SK-N-SH treated with all-trans-retinoic acid at 6 μM for 48 hours (cell line): Measurements from ENCODE around the gene OSGIN1.

Experiments used
- ATAC-seq: fragments of 200-7000 bp; cut with Tn5 transposase; 3 replicates; pipeline ENCODE4 v1.9.1; 2020; ENCODE audit warnings: mild to moderate bottlenecking, moderate library complexity
- ARNTL ChIP-seq: fragments of 450-650 bp; formaldehyde crosslinking; IDR thresholded peaks from 2 replicates; pipeline ENCODE4 v1.5.0; 2020; ENCODE audit warnings: low read depth, mild to moderate bottlenecking, moderate library complexity, borderline replicate concordance
- BACH2 ChIP-seq: fragments of 250-450 bp; sonication (Bioruptor Pico); IDR thresholded peaks from 2 replicates; pipeline ENCODE4 v1.9.0; 2021; ENCODE audit warnings: mild to moderate bottlenecking, borderline replicate concordance
- CREB5 ChIP-seq: fragments of 250-450 bp; sonication (Bioruptor Pico); IDR thresholded peaks from 2 replicates; pipeline ENCODE4 v1.5.1; 2020; ENCODE audit warnings: low read depth, mild to moderate bottlenecking, moderate library complexity
- CSDC2 ChIP-seq: fragments of 250-450 bp; sonication (Bioruptor Pico); IDR thresholded peaks from 2 replicates; pipeline ENCODE4 v1.5.0; 2020; ENCODE audit warnings: mild to moderate bottlenecking, moderate library complexity
- CSRNP3 ChIP-seq: fragments of 250-450 bp; sonication (Bioruptor Pico); IDR thresholded peaks from 2 replicates; pipeline ENCODE4 v1.5.1; 2021; ENCODE audit warnings: mild to moderate bottlenecking, moderate library complexity
- ESRRG ChIP-seq: fragments of 250-450 bp; sonication (Bioruptor Pico); IDR thresholded peaks from 2 replicates; pipeline ENCODE4 v1.6.1; 2021; ENCODE audit warnings: mild to moderate bottlenecking
- GLIS3 ChIP-seq: fragments of 250-450 bp; sonication (Bioruptor Pico); IDR thresholded peaks from 2 replicates; pipeline ENCODE4 v1.5.0; 2020; ENCODE audit warnings: mild to moderate bottlenecking, moderate library complexity
- ISL1 ChIP-seq: fragments of 250-450 bp; sonication (Bioruptor Pico); IDR thresholded peaks from 2 replicates; pipeline ENCODE4 v2.1.2; 2022; ENCODE audit warnings: mild to moderate bottlenecking, moderate library complexity
- OSR1 ChIP-seq: fragments of 250-450 bp; sonication (Bioruptor Pico); IDR thresholded peaks from 2 replicates; pipeline ENCODE4 v1.8.0; 2022; ENCODE audit warnings: moderate library complexity, mild to moderate bottlenecking, inconsistent platforms
- PATZ1 ChIP-seq: fragments of 250-450 bp; sonication (Bioruptor Pico); IDR thresholded peaks from 2 replicates; pipeline ENCODE4 v1.8.0; 2020; ENCODE audit warnings: mild to moderate bottlenecking, moderate library complexity, borderline replicate concordance
- POU6F1 ChIP-seq: fragments of 250-450 bp; sonication (Bioruptor Pico); IDR thresholded peaks from 2 replicates; pipeline ENCODE4 v1.8.0; 2021; ENCODE audit warnings: low read depth, mild to moderate bottlenecking, moderate library complexity, borderline replicate concordance
- PPARA ChIP-seq: fragments of 250-450 bp; sonication (Bioruptor Pico); IDR thresholded peaks from 2 replicates; pipeline ENCODE4 v1.5.0; 2020; ENCODE audit warnings: mild to moderate bottlenecking, borderline replicate concordance
- RARB ChIP-seq: fragments of 250-450 bp; sonication (Bioruptor Pico); IDR thresholded peaks from 2 replicates; pipeline ENCODE4 v1.8.0; 2021; ENCODE audit warnings: mild to moderate bottlenecking, moderate library complexity
- SNAI2 ChIP-seq: fragments of 250-450 bp; sonication (Bioruptor Pico); IDR thresholded peaks from 2 replicates; pipeline ENCODE4 v1.5.0; 2020; ENCODE audit warnings: mild to moderate bottlenecking, moderate library complexity
- TCF4 ChIP-seq: fragments of 250-450 bp; sonication (Bioruptor Pico); IDR thresholded peaks from 2 replicates; pipeline ENCODE4 v1.8.0; 2021; ENCODE audit warnings: mild to moderate bottlenecking, moderate library complexity, borderline replicate concordance
- TSHZ2 ChIP-seq: fragments of 250-450 bp; sonication (Bioruptor Pico); IDR thresholded peaks from 2 replicates; pipeline ENCODE4 v1.5.0; 2020; ENCODE audit warnings: mild to moderate bottlenecking, moderate library complexity
- ZC3H10 ChIP-seq: fragments of 250-450 bp; sonication (Bioruptor Pico); IDR thresholded peaks from 2 replicates; pipeline ENCODE4 v1.5.1; 2021; ENCODE audit warnings: mild to moderate bottlenecking, moderate library complexity
- ZFP3 ChIP-seq: fragments of 250-450 bp; sonication (Bioruptor Pico); IDR thresholded peaks from 2 replicates; pipeline ENCODE4 v1.5.0; 2020; ENCODE audit warnings: mild to moderate bottlenecking, moderate library complexity
- ZFP30 ChIP-seq: fragments of 450-650 bp; formaldehyde crosslinking; IDR thresholded peaks from 2 replicates; pipeline ENCODE4 v1.5.0; 2022; ENCODE audit warnings: mild to moderate bottlenecking, moderate library complexity
- ZNF565 ChIP-seq: fragments of 450-650 bp; formaldehyde crosslinking; conservative IDR thresholded peaks from 2 replicates; pipeline ENCODE4 v1.5.0; 2020; ENCODE audit warnings: low read depth, mild to moderate bottlenecking, moderate library complexity
- ZNF70 ChIP-seq: fragments of 450-650 bp; formaldehyde crosslinking; IDR thresholded peaks from 2 replicates; pipeline ENCODE4 v1.5.0; 2020; ENCODE audit warnings: mild to moderate bottlenecking, moderate library complexity
- ZNF8 ChIP-seq: fragments of 450-650 bp; formaldehyde crosslinking; IDR thresholded peaks from 2 replicates; pipeline ENCODE4 v1.5.0; 2020; ENCODE audit warnings: mild to moderate bottlenecking, moderate library complexity

The OSGIN1 gene

GRCh38 chr16:83971165-83972130 is 18.4 kb downstream of the OSGIN1 start:
- no peak for ATAC-seq
- no peak for TF ChIP-seq ARNTL
- no peak for TF ChIP-seq CSDC2 (CRISPR knock-in tag)
- no peak for TF ChIP-seq TSHZ2 (CRISPR knock-in tag)
- no peak for TF ChIP-seq TCF4 (CRISPR knock-in tag)
- TF ChIP-seq BACH2 (CRISPR knock-in tag) = no peak
- TF ChIP-seq OSR1 (CRISPR knock-in tag) = no peak
- TF ChIP-seq PATZ1 (CRISPR knock-in tag) = no peak
- no peak for TF ChIP-seq ESRRG (CRISPR knock-in tag)
- no peak for TF ChIP-seq GLIS3 (CRISPR knock-in tag)
- TF ChIP-seq CSRNP3 (CRISPR knock-in tag) = no peak
- no peak for TF ChIP-seq ZFP30 (CRISPR knock-in tag)
- TF ChIP-seq ISL1 = no peak
- no peak for TF ChIP-seq PPARA (CRISPR knock-in tag)
- TF ChIP-seq ZFP3 (CRISPR knock-in tag) = no peak
- TF ChIP-seq POU6F1 (CRISPR knock-in tag) = no peak
- TF ChIP-seq ZNF70 (CRISPR knock-in tag) = no peak
- no peak for TF ChIP-seq SNAI2
- no peak for TF ChIP-seq CREB5
- no peak for TF ChIP-seq RARB

GRCh38 chr16:83972256-83973008 is 19.4 kb downstream of the OSGIN1 start:
- no peak for ATAC-seq
- TF ChIP-seq CSRNP3 (CRISPR knock-in tag) = no peak
- TF ChIP-seq ARNTL = no peak
- no peak for TF ChIP-seq CREB5
- no peak for TF ChIP-seq PATZ1 (CRISPR knock-in tag)
- TF ChIP-seq ZNF8 (CRISPR knock-in tag) = no peak
- TF ChIP-seq ZNF565 (CRISPR knock-in tag) = no peak
- TF ChIP-seq ZC3H10 (CRISPR knock-in tag) = no peak
- no peak for TF ChIP-seq ESRRG (CRISPR knock-in tag)
- TF ChIP-seq ZFP30 (CRISPR knock-in tag) = no peak
- no peak for TF ChIP-seq CSDC2 (CRISPR knock-in tag)
- no peak for TF ChIP-seq PPARA (CRISPR knock-in tag)
